ENCODE measurements around the gene DDX60. TPM values are rescaled to one million over a fixed set of nuclear protein-coding genes. Genes with fewer than 3 reads are reported as not detected.
"Not testable (repeated sequence)": the region's sequence is repeated elsewhere in the genome, so short reads cannot be mapped to it uniquely, and the experiment has no call there.

DDX60 gene
- total and polyA plus RNA-seq, 10 of the 15 experiments (the other 5 are each of a cell fraction or from before 2014, with no cell fraction given), result 2.7 to 28.4 (median 6.3) TPM

DNA sequence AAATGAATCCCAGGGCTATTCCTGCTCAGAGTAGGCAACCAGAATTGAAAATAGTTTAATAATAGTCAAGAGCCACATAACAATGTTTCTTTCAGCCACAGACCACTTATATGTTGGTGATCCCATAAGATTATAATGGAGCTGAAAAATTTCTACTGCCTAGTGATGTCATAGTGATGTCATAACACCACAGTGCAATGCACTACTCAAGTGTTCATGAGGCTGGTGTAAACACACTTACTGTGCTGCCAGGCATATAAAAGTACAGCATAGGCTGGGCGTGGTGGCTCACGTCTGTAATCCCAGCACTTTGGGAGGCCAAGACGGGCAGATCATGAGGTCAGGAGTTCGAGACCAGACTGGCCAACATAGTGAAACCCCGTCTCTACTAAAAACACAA lies 15.1 kb downstream of the DDX60 start:
- H3K4me1 ChIP-seq (ENCODE audit: control insufficient read depth, insufficient read depth, low read length); DNase-seq (ENCODE audit: low read depth, low spot score); H3K9me3 ChIP-seq (replicated peaks; ENCODE audit: control insufficient read depth, insufficient read depth, low read length); ATAC-seq; H4K20me1 ChIP-seq (ENCODE audit: control insufficient read depth, insufficient read depth); BruUV-seq (replicated peaks); H3K9ac ChIP-seq (ENCODE audit: control insufficient read depth, insufficient read depth, low read length); H3K27me3 ChIP-seq (replicated peaks in 1 of 2; ENCODE audit: control insufficient read depth in 2 of 2, insufficient read depth in 2 of 2, low read length in 1 of 2); H3K4me2 ChIP-seq (ENCODE audit: control insufficient read depth, insufficient read depth); in situ Hi-C loops (cut with MboI); intact Hi-C loops (cut with micrococcal nuclease; ENCODE audit: unreplicated experiment); POLR2A ChIA-PET; H3K27ac ChIP-seq (ENCODE audit: control insufficient read depth, insufficient read depth); H3K36me3 ChIP-seq (ENCODE audit: control insufficient read depth in 2 of 2, insufficient read depth in 2 of 2, low read length in 1 of 2); FAIRE-seq; H2AFZ ChIP-seq (ENCODE audit: control insufficient read depth, low read depth, low read length); H3K79me2 ChIP-seq (ENCODE audit: control insufficient read depth, insufficient read depth, low read length); RAD21 ChIA-PET (ENCODE audit: unreplicated experiment); H3K4me3 ChIP-seq: not testable (repeated sequence)
- WGBS (ENCODE audit: insufficient coverage, insufficient replicate concordance, low lambda C conversion rate, missing lambda C conversion rate), result 96% methylated on average over 5 of the region's 5 CpGs
- CTCF ChIA-PET, result interaction anchor here (1.1 to 2.4 kb wide), 2 partner anchors 14 to 308 kb away, joined by 3 to 6 read pairs; no protein-coding TSS in a partner anchor
- SMC1A ChIA-PET (ENCODE audit: uncharacterized antibody, unreplicated experiment), result interaction anchor here (0.6 kb wide), 1 partner anchor 153 kb away, joined by 3 read pairs; no protein-coding TSS in a partner anchor
- TF ChIP-seq CREB1 (IDR thresholded peaks at IDR 0.05; ENCODE audit: low read depth), result 0 out of 2 replicates have a peak, but pooled peaks have one; percentile 44

DNA sequence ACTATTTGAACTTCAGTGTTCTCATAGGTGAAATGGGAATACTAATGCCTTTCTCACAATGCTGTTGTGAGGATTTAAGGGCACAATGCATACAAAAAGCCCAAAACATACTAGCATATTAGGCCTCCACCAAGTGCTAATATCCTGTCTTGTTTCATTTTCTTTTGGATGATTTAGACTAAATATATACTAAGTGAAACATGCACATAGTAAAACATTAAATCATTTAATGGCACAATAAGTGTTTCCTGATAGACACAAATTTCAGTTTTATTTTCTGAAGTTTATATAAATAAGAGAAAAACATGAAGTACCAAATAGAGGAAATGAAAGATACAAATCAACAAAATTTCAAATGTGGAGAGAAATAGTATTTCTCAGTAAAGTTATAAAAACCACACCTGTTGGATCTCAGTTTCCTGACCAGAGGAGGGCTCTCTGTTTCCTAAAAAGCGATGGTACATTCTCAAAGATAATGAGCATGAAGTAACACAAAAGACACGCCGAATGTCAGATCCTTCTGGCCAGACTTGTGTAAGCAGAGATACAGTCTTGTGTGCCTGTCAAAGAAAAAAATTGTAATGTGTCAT lies 25.1 kb downstream of the DDX60 start:
- H3K36me3 ChIP-seq (ENCODE audit: control insufficient read depth in 2 of 2, insufficient read depth in 2 of 2, low read length in 1 of 2), result no peaks in the 10 kb centered on the region
- FAIRE-seq (peak; percentile 23), ATAC-seq (peak; percentile 26; the same call in 2 of the 3 replicates), DNase-seq (ENCODE audit: low read depth, low spot score) (no peak)
- H3K27ac ChIP-seq (ENCODE audit: control insufficient read depth, insufficient read depth), result no peak overlapping the region
- intact Hi-C loops (cut with micrococcal nuclease; ENCODE audit: unreplicated experiment) (no loop called here), in situ Hi-C loops (cut with MboI) (no loop called here)
- CTCF ChIA-PET, result no interaction called here
- no TSS peak for BruUV-seq (replicated peaks)
- no peaks in the 10 kb centered on the region for H4K20me1 ChIP-seq (ENCODE audit: control insufficient read depth, insufficient read depth)
- no peak overlapping the region for H3K4me3 ChIP-seq
- H3K79me2 ChIP-seq (ENCODE audit: control insufficient read depth, insufficient read depth, low read length), result no peaks in the 10 kb centered on the region
- TF ChIP-seq RCOR1 (conservative IDR thresholded peaks at IDR 0.05; ENCODE audit: low read depth, low read length) (no peak), SMARCA5 (IDR thresholded peaks at IDR 0.05) (no peak)
- 87% methylated on average over 3 of the region's 3 CpGs for WGBS (ENCODE audit: insufficient coverage, insufficient replicate concordance, low lambda C conversion rate, missing lambda C conversion rate)
- RAD21 ChIA-PET (ENCODE audit: unreplicated experiment), result no interaction called here
- H3K4me2 ChIP-seq (ENCODE audit: control insufficient read depth, insufficient read depth), result no peak overlapping the region
- no peak overlapping the region for H3K9ac ChIP-seq (ENCODE audit: control insufficient read depth, insufficient read depth, low read length)
- no peaks in the 10 kb centered on the region for H3K27me3 ChIP-seq (replicated peaks in 1 of 2; ENCODE audit: control insufficient read depth in 2 of 2, insufficient read depth in 2 of 2, low read length in 1 of 2)
- H2AFZ ChIP-seq (ENCODE audit: control insufficient read depth, low read depth, low read length), result no peak overlapping the region
- POLR2A ChIA-PET, result no interaction called here
- SMC1A ChIA-PET (ENCODE audit: uncharacterized antibody, unreplicated experiment), result no interaction called here
- no peaks in the 10 kb centered on the region for H3K4me1 ChIP-seq (ENCODE audit: control insufficient read depth, insufficient read depth, low read length)
- no peaks in the 10 kb centered on the region for H3K9me3 ChIP-seq (replicated peaks; ENCODE audit: control insufficient read depth, insufficient read depth, low read length)
